Stimulated activated memory B cell treated with anti-CD40 and anti-IgM and Interleukin-4, amounts not matched to agents 10 μg/mL and 1 μg/mL and 100 μg/mL, for 72 hours (primary cell): ENCODE data around the gene SMOC2.

Experiments used
- ATAC-seq: fragments of 150-1000 bp; cut with Tn5 transposase; 2 replicates; pipeline ENCODE4 v1.10.0; 2021
- H3K27ac Mint-ChIP-seq: one replicate; pipeline ENCODE4 v1.8.0; 2022; ENCODE audit warnings: mild to moderate bottlenecking, mixed read lengths
- H3K27me3 Mint-ChIP-seq: one replicate; pipeline ENCODE4 v1.8.0; 2022; ENCODE audit warnings: mixed read lengths
- H3K36me3 Mint-ChIP-seq: one replicate; pipeline ENCODE4 v1.8.0; 2022; ENCODE audit warnings: mixed read lengths
- H3K4me1 Mint-ChIP-seq: one replicate; pipeline ENCODE4 v1.8.0; 2022; ENCODE audit warnings: mixed read lengths
- H3K4me3 Mint-ChIP-seq: one replicate; pipeline ENCODE4 v1.8.0; 2022; ENCODE audit warnings: mild to moderate bottlenecking, moderate library complexity, mixed read lengths
- H3K9me3 Mint-ChIP-seq: one replicate; pipeline ENCODE4 v1.8.0; 2022; ENCODE audit warnings: mixed read lengths

SMOC2 gene

GRCh38 chr6:168620578-168620977 lies 179.6 kb downstream of the SMOC2 start:
- H3K9me3 Mint-ChIP-seq: peaks cover 18% of the 10 kb centered on the region
- H3K4me3 Mint-ChIP-seq: no peak overlapping the region
- H3K36me3 Mint-ChIP-seq: no peaks in the 10 kb centered on the region
- H3K27me3 Mint-ChIP-seq: peaks cover 12% of the 10 kb centered on the region
- no peak overlapping the region for H3K27ac Mint-ChIP-seq
- H3K4me1 Mint-ChIP-seq: peaks cover 5% of the 10 kb centered on the region
- ATAC-seq: no peak

- Mint-ChIP-seq H3K9me3 (peaks cover 11% of the 10 kb centered on the region), H3K36me3 (no peaks in the 10 kb centered on the region), H3K27ac (no peak overlapping the region), H3K4me3 (no peak overlapping the region), H3K27me3 (peaks cover 1% of the 10 kb centered on the region), H3K4me1 (peaks cover 5% of the 10 kb centered on the region)
- ATAC-seq: no peak
These were observed 182.8 kb downstream of the SMOC2 start for GRCh38 chr6:168623736-168624135.

- no peak for ATAC-seq
- Mint-ChIP-seq H3K9me3 (peaks cover 11% of the 10 kb centered on the region), H3K4me1 (peaks cover 3% of the 10 kb centered on the region), H3K27me3 (no peaks in the 10 kb centered on the region), H3K27ac (no peak overlapping the region), H3K36me3 (no peaks in the 10 kb centered on the region), H3K4me3 (no peak overlapping the region)
These were observed 183.6 kb downstream of the SMOC2 start for GRCh38 chr6:168624540-168624939.

GRCh38 chr6:168624948-168625347 lies 184.0 kb downstream of the SMOC2 start:
- Mint-ChIP-seq H3K36me3 (no peaks in the 10 kb centered on the region), H3K4me3 (no peak overlapping the region), H3K27ac (no peak overlapping the region), H3K4me1 (no peaks in the 10 kb centered on the region), H3K27me3 (no peaks in the 10 kb centered on the region), H3K9me3 (peaks cover 11% of the 10 kb centered on the region)
- no peak for ATAC-seq

- no peak overlapping the region for H3K27ac Mint-ChIP-seq
- H3K9me3 Mint-ChIP-seq: peaks cover 11% of the 10 kb centered on the region
- H3K4me3 Mint-ChIP-seq: no peak overlapping the region
- H3K27me3 Mint-ChIP-seq: no peaks in the 10 kb centered on the region
- H3K36me3 Mint-ChIP-seq: no peaks in the 10 kb centered on the region
- no peaks in the 10 kb centered on the region for H3K4me1 Mint-ChIP-seq
- ATAC-seq: no peak
These were observed 184.6 kb downstream of the SMOC2 start for GRCh38 chr6:168625602-168626001.

GRCh38 chr6:168626046-168626602 lies 185.1 kb downstream of the SMOC2 start:
- Mint-ChIP-seq H3K27ac (no peak overlapping the region), H3K4me3 (no peak overlapping the region), H3K36me3 (no peaks in the 10 kb centered on the region), H3K4me1 (no peaks in the 10 kb centered on the region), H3K27me3 (no peaks in the 10 kb centered on the region), H3K9me3 (peaks cover 11% of the 10 kb centered on the region)
- no peak for ATAC-seq

- H3K9me3 Mint-ChIP-seq: peaks cover 5% of the 10 kb centered on the region
- H3K4me1 Mint-ChIP-seq: no peaks in the 10 kb centered on the region
- no peak for ATAC-seq
- H3K27ac Mint-ChIP-seq: no peak overlapping the region
- no peak overlapping the region for H3K4me3 Mint-ChIP-seq
- H3K36me3 Mint-ChIP-seq: no peaks in the 10 kb centered on the region
- H3K27me3 Mint-ChIP-seq: no peaks in the 10 kb centered on the region
These were observed 186.7 kb downstream of the SMOC2 start for GRCh38 chr6:168627506-168628175.

GRCh38 chr6:168628176-168628553 lies 187.2 kb downstream of the SMOC2 start:
- Mint-ChIP-seq H3K27me3 (no peaks in the 10 kb centered on the region), H3K9me3 (peaks cover 6% of the 10 kb centered on the region), H3K27ac (no peak overlapping the region), H3K36me3 (no peaks in the 10 kb centered on the region), H3K4me1 (no peaks in the 10 kb centered on the region), H3K4me3 (no peak overlapping the region)
- no peak for ATAC-seq

- no peaks in the 10 kb centered on the region for H3K4me1 Mint-ChIP-seq
- no peak for ATAC-seq
- no peaks in the 10 kb centered on the region for H3K36me3 Mint-ChIP-seq
- no peak overlapping the region for H3K27ac Mint-ChIP-seq
- peaks cover 12% of the 10 kb centered on the region for H3K9me3 Mint-ChIP-seq
- H3K27me3 Mint-ChIP-seq: no peaks in the 10 kb centered on the region
- no peak overlapping the region for H3K4me3 Mint-ChIP-seq
These were observed 187.8 kb downstream of the SMOC2 start for GRCh38 chr6:168628732-168629245.

GRCh38 chr6:168631564-168631963 lies 190.6 kb downstream of the SMOC2 start:
- ATAC-seq: no peak

GRCh38 chr6:168632694-168633093 lies 191.7 kb downstream of the SMOC2 start:
- Mint-ChIP-seq H3K9me3 (peaks cover 11% of the 10 kb centered on the region), H3K4me1 (no peaks in the 10 kb centered on the region), H3K4me3 (no peak overlapping the region)

More at GRCh38 chr6:168631564-168631963, 190.6 kb downstream of the SMOC2 start:
- Mint-ChIP-seq H3K9me3 (peaks cover 11% of the 10 kb centered on the region), H3K27me3 (no peaks in the 10 kb centered on the region), H3K4me3 (no peak overlapping the region), H3K4me1 (no peaks in the 10 kb centered on the region), H3K27ac (no peak overlapping the region), H3K36me3 (no peaks in the 10 kb centered on the region)

GRCh38 chr6:168634541-168635328 lies 193.8 kb downstream of the SMOC2 start:
- peaks cover 10% of the 10 kb centered on the region for H3K27me3 Mint-ChIP-seq
- H3K4me1 Mint-ChIP-seq: no peaks in the 10 kb centered on the region
- ATAC-seq: no peak
- no peak overlapping the region for H3K27ac Mint-ChIP-seq
- H3K4me3 Mint-ChIP-seq: no peak overlapping the region
- peaks cover 11% of the 10 kb centered on the region for H3K9me3 Mint-ChIP-seq
- H3K36me3 Mint-ChIP-seq: no peaks in the 10 kb centered on the region

More at GRCh38 chr6:168632694-168633093, 191.7 kb downstream of the SMOC2 start:
- Mint-ChIP-seq H3K27ac (no peak overlapping the region), H3K27me3 (no peaks in the 10 kb centered on the region), H3K36me3 (no peaks in the 10 kb centered on the region)
- ATAC-seq: no peak

GRCh38 chr6:168636147-168637004 lies 195.4 kb downstream of the SMOC2 start:
- no peak for ATAC-seq

GRCh38 chr6:168637834-168638233 lies 196.8 kb downstream of the SMOC2 start:
- Mint-ChIP-seq H3K27me3 (peaks cover 10% of the 10 kb centered on the region), H3K27ac (no peak overlapping the region), H3K4me3 (no peak overlapping the region), H3K36me3 (no peaks in the 10 kb centered on the region), H3K4me1 (no peaks in the 10 kb centered on the region), H3K9me3 (peaks cover 11% of the 10 kb centered on the region)
- ATAC-seq: no peak

More at GRCh38 chr6:168636147-168637004, 195.4 kb downstream of the SMOC2 start:
- H3K4me1 Mint-ChIP-seq: no peaks in the 10 kb centered on the region
- peaks cover 10% of the 10 kb centered on the region for H3K27me3 Mint-ChIP-seq
- H3K9me3 Mint-ChIP-seq: peaks cover 11% of the 10 kb centered on the region
- no peak overlapping the region for H3K4me3 Mint-ChIP-seq
- H3K36me3 Mint-ChIP-seq: no peaks in the 10 kb centered on the region
- no peak overlapping the region for H3K27ac Mint-ChIP-seq
